GM13977 (cell line): ENCODE results near the gene TTLL9.

ENCODE experiments used
- DNase-seq: peaks from one replicate; pipeline ENCODE4 v3.0.0; 2012; ENCODE audit warnings: low spot score
- CTCF ChIP-seq: IDR thresholded peaks from 2 replicates; pipeline ENCODE4 v1.5.1; 2012; ENCODE audit warnings: mild to moderate bottlenecking, control low read depth; ENCODE audit not compliant: insufficient read depth; ENCODE audit errors: extremely low read depth, missing control alignments
- in situ Hi-C: fragments of 300-500 bp; cut with MboI; formaldehyde crosslinking; loops from one replicate; pipeline ENCODE4 v1.12.0; 2022; ENCODE audit warnings: low sequenced_read_pairs, low pct_unique_long_range_greater_than_20kb, mixed read lengths, inconsistent platforms; ENCODE audit not compliant: unreplicated experiment

The TTLL9 gene

GRCh38 chr20:31869942-31870725, at the start of gene TTLL9, which contains the start of gene DUSP15:
TSS of gene TTLL9 (plus strand) at chr20:31870634. CDS start at chr20:31871127, 493 bp downstream.
TSS of gene DUSP15 (minus strand) at chr20:31870527. CDS start at chr20:31870337, 190 bp downstream.
- no peak for TF ChIP-seq CTCF
- in situ Hi-C loops = no loop called here
- DNase-seq = peak; percentile 58

GRCh38 chr20:31821427-31821826, 49.0 kb upstream of the TTLL9 start:
- no peak for TF ChIP-seq CTCF
- in situ Hi-C loops = no loop called here
- DNase-seq = no peak

- DNase-seq = peak; percentile 94
- TF ChIP-seq CTCF = peak; percentile 97
- in situ Hi-C loops = no loop called here
These were observed 47.8 kb upstream of the TTLL9 start for GRCh38 chr20:31822421-31823330.

GRCh38 chr20:31823360-31824124, 46.9 kb upstream of the TTLL9 start:
- no peak for DNase-seq
- no peak for TF ChIP-seq CTCF
- in situ Hi-C loops = no loop called here

- TF ChIP-seq CTCF = no peak
- DNase-seq = no peak
- in situ Hi-C loops = no loop called here
These were observed 46.3 kb upstream of the TTLL9 start for GRCh38 chr20:31824125-31824485.
